Keratinocyte (primary cell): ENCODE results near the gene NUP214.

Source experiments
- EZH2 ChIP-seq: IDR thresholded peaks from one replicate; pipeline ENCODE4 v1.6.1; 2012; ENCODE audit warnings: inconsistent platforms, mild to moderate bottlenecking, low read length, moderate library complexity
- TF ChIP-seq, protein P1 (sequence below), 3 experiments: IDR thresholded peaks in 1 of 3; conservative IDR thresholded peaks in 1 of 3; optimal IDR thresholded peaks in 1 of 3; 2 replicates in 2 of 3; 3 replicates in 1 of 3; pipeline versions ENCODE3 to v1.5.1; 2011; ENCODE audit warnings: low read length in 3 of 3, mild to moderate bottlenecking in 3 of 3, moderate library complexity in 2 of 3, control low read depth in 1 of 3, inconsistent platforms in 1 of 3; ENCODE audit not compliant: insufficient read depth in 2 of 3; ENCODE audit errors: extremely low read depth in 1 of 3

GRCh38 chr9:131273146-131273855 is 147.9 kb downstream of the NUP214 start:
- TF ChIP-seq, protein P1, sequence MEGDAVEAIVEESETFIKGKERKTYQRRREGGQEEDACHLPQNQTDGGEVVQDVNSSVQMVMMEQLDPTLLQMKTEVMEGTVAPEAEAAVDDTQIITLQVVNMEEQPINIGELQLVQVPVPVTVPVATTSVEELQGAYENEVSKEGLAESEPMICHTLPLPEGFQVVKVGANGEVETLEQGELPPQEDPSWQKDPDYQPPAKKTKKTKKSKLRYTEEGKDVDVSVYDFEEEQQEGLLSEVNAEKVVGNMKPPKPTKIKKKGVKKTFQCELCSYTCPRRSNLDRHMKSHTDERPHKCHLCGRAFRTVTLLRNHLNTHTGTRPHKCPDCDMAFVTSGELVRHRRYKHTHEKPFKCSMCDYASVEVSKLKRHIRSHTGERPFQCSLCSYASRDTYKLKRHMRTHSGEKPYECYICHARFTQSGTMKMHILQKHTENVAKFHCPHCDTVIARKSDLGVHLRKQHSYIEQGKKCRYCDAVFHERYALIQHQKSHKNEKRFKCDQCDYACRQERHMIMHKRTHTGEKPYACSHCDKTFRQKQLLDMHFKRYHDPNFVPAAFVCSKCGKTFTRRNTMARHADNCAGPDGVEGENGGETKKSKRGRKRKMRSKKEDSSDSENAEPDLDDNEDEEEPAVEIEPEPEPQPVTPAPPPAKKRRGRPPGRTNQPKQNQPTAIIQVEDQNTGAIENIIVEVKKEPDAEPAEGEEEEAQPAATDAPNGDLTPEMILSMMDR (optimal IDR thresholded peaks at IDR 0.05 in 1 of 3, IDR thresholded peaks at IDR 0.05 in 1 of 3, conservative IDR thresholded peaks at IDR 0.05 in 1 of 3; ENCODE audit: extremely low read depth in 1 of 3, insufficient read depth in 2 of 3, low read length in 3 of 3) = no peak
- TF ChIP-seq EZH2 = no peak
